GDM1 (cell line): Measurements from ENCODE around the gene FARS2.

ENCODE experiments used
- DNase-seq: peaks from one replicate; lab custom pipeline; 2025; lab: John Stamatoyannopoulos, UW

FARS2 gene

GRCh38 chr6:5425797-5426196 lies 164.5 kb downstream of the FARS2 start:
- DNase-seq: no peak

GRCh38 chr6:5427586-5427985 lies 166.3 kb downstream of the FARS2 start:
- DNase-seq: no peak

- no peak for DNase-seq
Measured at GRCh38 chr6:5433324-5433723, 172.0 kb downstream of the FARS2 start.

- DNase-seq: no peak
Measured at GRCh38 chr6:5435449-5435848, 174.1 kb downstream of the FARS2 start.

- DNase-seq: no peak
Measured at GRCh38 chr6:5438922-5439584, 177.7 kb downstream of the FARS2 start.

- DNase-seq: no peak
Measured at GRCh38 chr6:5439749-5440148, 178.4 kb downstream of the FARS2 start.

- no peak for DNase-seq
Measured at GRCh38 chr6:5442319-5442718, 181.0 kb downstream of the FARS2 start.

- no peak for DNase-seq
Measured at GRCh38 chr6:5442916-5443315, 181.6 kb downstream of the FARS2 start.

GRCh38 chr6:5443491-5443890 lies 182.2 kb downstream of the FARS2 start:
- DNase-seq: no peak

- DNase-seq: no peak
Measured at GRCh38 chr6:5446362-5447075, 185.2 kb downstream of the FARS2 start.

GRCh38 chr6:5447921-5448320 lies 186.6 kb downstream of the FARS2 start:
- no peak for DNase-seq

GRCh38 chr6:5450073-5450472 lies 188.8 kb downstream of the FARS2 start:
- no peak for DNase-seq

- no peak for DNase-seq
Measured at GRCh38 chr6:5453546-5453945, 192.2 kb downstream of the FARS2 start.

- DNase-seq: no peak
Measured at GRCh38 chr6:5455142-5455541, 193.8 kb downstream of the FARS2 start.

- no peak for DNase-seq
Measured at GRCh38 chr6:5457041-5457440, 195.7 kb downstream of the FARS2 start.

- DNase-seq: no peak
Measured at GRCh38 chr6:5457983-5458683, 196.8 kb downstream of the FARS2 start.

- no peak for DNase-seq
Measured at GRCh38 chr6:5459346-5459745, 198.0 kb downstream of the FARS2 start.

- DNase-seq: no peak
Measured at GRCh38 chr6:5461365-5461764, 200.1 kb downstream of the FARS2 start.

GRCh38 chr6:5462856-5463255 lies 201.5 kb downstream of the FARS2 start:
- no peak for DNase-seq

GRCh38 chr6:5463690-5464089 lies 202.4 kb downstream of the FARS2 start:
- no peak for DNase-seq

- no peak for DNase-seq
Measured at GRCh38 chr6:5464099-5464885, 203.0 kb downstream of the FARS2 start.
